Measurements from ENCODE around the gene SLC24A4. TPM values are rescaled to one million over a fixed set of nuclear protein-coding genes. Genes with fewer than 3 reads are reported as not detected.

Gene SLC24A4
- total RNA-seq, 4 donors from 2014 or later: 0.08 to 0.37 (median 0.22) TPM

DNA sequence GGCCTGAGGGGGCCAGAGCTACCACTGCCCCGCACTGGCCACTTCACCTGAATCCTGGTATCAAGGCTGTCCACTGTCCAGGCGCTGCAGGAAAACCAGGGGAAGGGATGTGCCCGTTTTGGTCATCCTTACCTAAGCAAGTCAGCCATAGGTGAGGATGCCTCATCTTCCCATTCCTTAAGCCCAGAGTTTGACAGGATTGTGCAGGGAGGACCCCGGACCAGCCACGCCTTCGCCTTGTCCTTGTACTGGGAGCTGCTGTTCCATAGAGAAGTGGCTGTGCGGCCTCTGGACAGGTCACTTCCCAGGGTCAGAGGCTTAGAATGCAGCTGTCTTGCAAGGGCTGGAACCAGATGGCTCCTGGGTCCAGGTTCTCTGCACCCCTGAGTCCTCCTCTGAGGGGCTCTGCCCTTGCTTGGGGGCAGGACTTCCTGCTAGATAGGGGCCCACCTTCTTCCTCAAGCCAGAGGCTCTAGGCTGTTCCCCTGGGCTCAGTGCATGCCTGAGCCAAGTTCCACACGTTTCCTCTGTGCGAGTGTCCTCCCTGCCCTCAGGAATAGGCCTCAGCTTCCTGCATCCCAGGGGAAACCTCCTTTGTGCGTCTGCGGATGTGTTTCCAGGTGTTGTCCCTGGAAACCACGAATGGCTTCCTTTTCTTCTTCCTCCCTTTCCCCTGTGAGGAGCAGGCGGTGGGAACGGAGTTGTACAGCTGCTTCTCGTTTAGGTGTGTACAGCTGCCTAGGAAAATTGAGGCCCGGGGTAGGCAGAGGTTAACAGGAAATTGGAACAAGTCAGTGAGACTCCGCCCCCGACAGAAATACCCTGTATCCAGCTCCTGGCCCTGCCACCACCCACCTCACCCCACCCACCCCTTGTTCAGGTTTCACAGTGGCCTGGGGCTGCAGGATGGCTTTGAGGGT, 136.3 kb downstream of the SLC24A4 start:
- H3K4me3 ChIP-seq (ENCODE audit: low read depth, poor library complexity, severe bottlenecking): no peak overlapping the region
- peak in 1 of 2 donors; percentile 84 for DNase-seq (ENCODE audit: low spot score in 2 of 2)
- intact Hi-C loops (cut with DNase I; ENCODE audit: low total_unique reads): no loop called here
- TF ChIP-seq POLR2A (IDR thresholded peaks at IDR 0.05): no peak
- 58 to 62% methylated on average over 18 of the region's 18 CpGs for WGBS, 2 donors

DNA sequence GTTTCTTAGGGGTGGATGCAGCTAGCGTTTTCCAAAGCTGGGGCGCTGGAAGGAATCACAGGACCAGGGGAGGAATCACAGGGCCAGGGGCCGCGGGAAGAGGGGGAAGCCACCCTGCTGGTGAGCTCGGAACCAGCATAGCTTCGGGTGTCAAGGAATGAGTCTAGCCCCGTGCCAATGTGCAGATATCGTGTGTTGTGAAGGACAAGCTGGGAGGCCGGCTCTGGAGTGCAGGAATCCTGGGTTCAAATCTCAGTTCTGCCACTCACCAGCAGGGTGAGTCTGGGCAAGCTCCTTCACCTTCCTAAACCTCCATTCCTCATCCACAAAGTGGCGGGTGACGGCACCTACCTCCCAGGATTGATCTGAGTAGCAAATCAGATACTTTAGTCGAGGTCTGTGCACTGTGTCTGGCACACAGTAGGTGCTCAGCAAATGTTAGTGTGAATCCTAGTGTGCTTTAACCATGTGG, 137.0 kb downstream of the SLC24A4 start:
- TF ChIP-seq, protein P1, sequence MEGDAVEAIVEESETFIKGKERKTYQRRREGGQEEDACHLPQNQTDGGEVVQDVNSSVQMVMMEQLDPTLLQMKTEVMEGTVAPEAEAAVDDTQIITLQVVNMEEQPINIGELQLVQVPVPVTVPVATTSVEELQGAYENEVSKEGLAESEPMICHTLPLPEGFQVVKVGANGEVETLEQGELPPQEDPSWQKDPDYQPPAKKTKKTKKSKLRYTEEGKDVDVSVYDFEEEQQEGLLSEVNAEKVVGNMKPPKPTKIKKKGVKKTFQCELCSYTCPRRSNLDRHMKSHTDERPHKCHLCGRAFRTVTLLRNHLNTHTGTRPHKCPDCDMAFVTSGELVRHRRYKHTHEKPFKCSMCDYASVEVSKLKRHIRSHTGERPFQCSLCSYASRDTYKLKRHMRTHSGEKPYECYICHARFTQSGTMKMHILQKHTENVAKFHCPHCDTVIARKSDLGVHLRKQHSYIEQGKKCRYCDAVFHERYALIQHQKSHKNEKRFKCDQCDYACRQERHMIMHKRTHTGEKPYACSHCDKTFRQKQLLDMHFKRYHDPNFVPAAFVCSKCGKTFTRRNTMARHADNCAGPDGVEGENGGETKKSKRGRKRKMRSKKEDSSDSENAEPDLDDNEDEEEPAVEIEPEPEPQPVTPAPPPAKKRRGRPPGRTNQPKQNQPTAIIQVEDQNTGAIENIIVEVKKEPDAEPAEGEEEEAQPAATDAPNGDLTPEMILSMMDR (IDR thresholded peaks at IDR 0.05): no peak
- no peak for TF ChIP-seq POLR2A (IDR thresholded peaks at IDR 0.05)
- 57 to 58% methylated on average over 12 of the region's 12 CpGs for WGBS, 2 donors
- intact Hi-C loops (cut with DNase I; ENCODE audit: low total_unique reads): no loop called here

DNA sequence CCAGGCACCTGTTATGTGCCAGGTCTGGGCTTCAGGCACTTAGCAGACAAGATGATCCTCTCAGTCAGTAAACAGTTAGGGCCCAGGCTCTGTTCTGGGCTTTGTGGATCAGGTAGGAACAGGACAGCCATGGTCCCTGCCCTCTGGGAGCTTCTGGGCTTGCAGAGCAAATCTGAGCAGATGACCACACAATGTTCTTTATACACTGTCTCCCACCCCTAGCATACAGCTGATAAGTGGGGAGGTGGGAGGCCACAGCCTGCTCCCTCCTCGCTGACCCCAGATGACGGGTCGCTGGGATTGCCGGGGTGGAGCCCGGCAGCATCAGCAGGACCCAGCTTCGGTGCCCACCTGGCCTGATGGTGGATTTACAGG, 137.6 kb downstream of the SLC24A4 start:
- H3K4me3 ChIP-seq (ENCODE audit: low read depth, poor library complexity, severe bottlenecking): no peak overlapping the region
- 74 to 81% methylated on average over 6 of the region's 6 CpGs for WGBS, 2 donors
- DNase-seq (ENCODE audit: low spot score in 2 of 2): no peak
- intact Hi-C loops (cut with DNase I; ENCODE audit: low total_unique reads): no loop called here
- TF ChIP-seq POLR2A (IDR thresholded peaks at IDR 0.05): no peak
- TF ChIP-seq, protein P1 (IDR thresholded peaks at IDR 0.05): no peak

More for the DNA sequence above, 137.0 kb downstream of the SLC24A4 start:
- no peak overlapping the region for H3K4me3 ChIP-seq (ENCODE audit: low read depth, poor library complexity, severe bottlenecking)
- DNase-seq (ENCODE audit: low spot score in 2 of 2): no peak

DNA sequence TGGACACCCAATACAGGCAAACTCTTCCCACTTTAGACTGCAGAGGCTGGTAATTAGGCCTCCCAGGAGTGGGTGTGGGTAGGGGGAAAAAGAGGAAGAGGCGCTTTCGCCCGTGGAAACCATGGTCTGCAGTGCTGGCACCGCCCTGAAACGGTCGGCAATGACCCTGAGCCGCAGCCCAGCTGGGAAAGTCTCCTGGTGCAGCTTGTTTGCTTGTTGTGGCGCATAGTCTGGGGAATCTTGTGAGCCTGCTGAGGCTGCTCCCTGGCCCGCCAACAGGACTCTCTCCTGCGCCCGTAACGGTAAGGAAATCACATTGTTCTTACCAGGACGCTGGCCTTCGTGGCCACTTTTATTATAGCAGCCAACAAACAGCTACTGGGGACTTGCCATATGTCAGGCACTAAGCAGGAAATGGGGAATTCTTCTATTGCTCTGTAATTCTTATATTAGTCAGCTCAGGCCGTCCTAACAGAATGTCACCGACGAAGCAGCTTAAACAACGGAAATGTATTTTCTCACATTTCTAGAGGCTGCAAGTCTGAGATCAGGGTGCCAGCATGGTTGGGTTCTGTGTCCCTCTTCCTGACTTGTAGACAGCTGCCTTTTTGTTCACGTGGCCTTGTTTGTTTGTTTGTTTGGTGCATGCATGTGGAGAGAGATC, 138.1 kb downstream of the SLC24A4 start:
- intact Hi-C loops (cut with DNase I; ENCODE audit: low total_unique reads): no loop called here

DNA sequence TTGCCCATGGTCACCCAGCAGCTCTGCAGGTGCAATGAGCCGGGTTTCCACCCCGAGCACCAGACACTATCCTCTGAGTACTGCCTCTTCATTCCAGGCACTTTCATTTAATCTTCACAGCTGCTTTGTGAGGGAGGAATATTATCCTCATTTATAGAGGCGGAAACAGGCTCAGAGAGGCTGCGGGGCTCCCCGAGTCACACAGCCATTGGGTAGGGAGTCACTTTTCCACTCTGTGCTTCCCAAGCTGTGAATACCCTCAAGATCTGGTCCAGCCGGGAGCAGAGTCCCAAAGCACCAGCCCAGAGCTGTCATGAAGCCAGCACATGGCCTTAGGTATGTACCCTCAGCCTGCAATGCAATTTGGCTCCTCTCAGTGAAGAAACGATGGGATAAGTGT, 138.9 kb downstream of the SLC24A4 start:
- WGBS, 2 donors: 87 to 90% methylated on average over 7 of the region's 7 CpGs
- intact Hi-C loops (cut with DNase I; ENCODE audit: low total_unique reads): no loop called here
- no peak overlapping the region for H3K4me3 ChIP-seq (ENCODE audit: low read depth, poor library complexity, severe bottlenecking)
- DNase-seq (ENCODE audit: low spot score in 2 of 2): peak in 1 of 2 donors; percentile 40
- no peak for TF ChIP-seq POLR2A (IDR thresholded peaks at IDR 0.05)
- TF ChIP-seq, protein P1 (IDR thresholded peaks at IDR 0.05): no peak

More for the DNA sequence above, 138.1 kb downstream of the SLC24A4 start:
- no peak overlapping the region for H3K4me3 ChIP-seq (ENCODE audit: low read depth, poor library complexity, severe bottlenecking)
- TF ChIP-seq, protein P1 (IDR thresholded peaks at IDR 0.05): no peak
- TF ChIP-seq POLR2A (IDR thresholded peaks at IDR 0.05): no peak
- WGBS, 2 donors: 52 to 58% methylated on average over 19 of the region's 19 CpGs
- DNase-seq (ENCODE audit: low spot score in 2 of 2): peak in 1 of 2 donors; percentile 83

DNA sequence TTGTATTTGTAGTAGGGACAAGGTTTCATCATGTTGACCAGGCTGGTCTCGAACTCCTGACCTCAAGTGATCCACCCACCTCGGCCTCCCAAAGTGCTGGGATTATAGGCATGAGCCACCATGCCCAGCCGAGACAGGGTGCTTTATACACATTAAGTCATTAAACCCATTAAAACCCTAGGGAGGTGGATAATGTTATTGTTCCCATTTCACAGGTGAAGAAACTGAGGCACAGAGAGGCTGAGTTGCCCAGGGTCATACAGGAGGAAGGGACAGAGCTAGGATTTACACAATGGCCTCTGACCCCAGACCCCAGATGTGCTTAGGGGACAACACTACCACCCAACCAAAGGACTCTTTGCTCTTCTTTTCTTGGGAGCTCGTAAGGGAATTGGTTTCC, 139.6 kb downstream of the SLC24A4 start:
- 97 to 98% methylated on average over 4 of the region's 4 CpGs for WGBS, 2 donors

More for the DNA sequence above, 139.6 kb downstream of the SLC24A4 start:
- H3K4me3 ChIP-seq (ENCODE audit: low read depth, poor library complexity, severe bottlenecking): no peak overlapping the region
- DNase-seq (ENCODE audit: low spot score in 2 of 2): peak in 1 of 2 donors; percentile 28
- TF ChIP-seq, protein P1 (IDR thresholded peaks at IDR 0.05): no peak
- no peak for TF ChIP-seq POLR2A (IDR thresholded peaks at IDR 0.05)
- intact Hi-C loops (cut with DNase I; ENCODE audit: low total_unique reads): no loop called here
